Activated effector memory CD4-positive, alpha-beta T cell treated with anti-CD3 and anti-CD28 coated beads, Interleukin-2, amount 50 U/mL, for 16 hours (primary cell): ENCODE results near the gene RSPRY1.
A peak's percentile ranks its signal among the peaks of the same experiment; 100 is the strongest.
"Not testable (repeated sequence)": the region's sequence is repeated elsewhere in the genome, so short reads cannot be mapped to it uniquely, and the experiment has no call there.

ENCODE experiments used
- DNase-seq: peaks from one replicate; pipeline ENCODE4 v3.0.0-alpha.2; 2020

RSPRY1 gene

GRCh38 chr16:57273826-57274225 is 87.7 kb downstream of the RSPRY1 start:
- DNase-seq, result no peak

GRCh38 chr16:57275946-57276345 is 89.8 kb downstream of the RSPRY1 start:
- DNase-seq, result not testable (repeated sequence)

- no peak for DNase-seq
Observed at GRCh38 chr16:57276596-57276995, 90.5 kb downstream of the RSPRY1 start.

- DNase-seq, result peak; percentile 79
Observed at GRCh38 chr16:57277586-57277985, 91.5 kb downstream of the RSPRY1 start.

DNA sequence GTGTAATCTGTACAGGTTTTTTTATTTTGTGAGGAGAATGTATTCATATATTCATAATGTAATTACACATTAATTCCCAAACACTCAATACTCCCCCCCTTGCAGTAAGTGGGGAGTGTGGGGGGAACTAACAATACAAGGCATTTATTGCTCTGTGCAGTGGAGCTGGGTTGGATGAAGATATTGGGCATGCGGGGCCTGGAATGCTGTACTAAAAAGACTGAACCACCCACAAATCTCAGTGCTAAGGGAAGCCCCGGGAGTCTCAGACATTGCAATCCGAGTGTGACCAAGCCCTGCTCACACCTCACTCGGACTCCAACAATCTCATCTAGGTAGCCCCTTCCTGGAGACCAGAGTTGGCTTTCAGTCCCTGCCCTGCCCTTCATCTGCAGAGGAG is 92.4 kb downstream of the RSPRY1 start:
- no peak for DNase-seq

DNA sequence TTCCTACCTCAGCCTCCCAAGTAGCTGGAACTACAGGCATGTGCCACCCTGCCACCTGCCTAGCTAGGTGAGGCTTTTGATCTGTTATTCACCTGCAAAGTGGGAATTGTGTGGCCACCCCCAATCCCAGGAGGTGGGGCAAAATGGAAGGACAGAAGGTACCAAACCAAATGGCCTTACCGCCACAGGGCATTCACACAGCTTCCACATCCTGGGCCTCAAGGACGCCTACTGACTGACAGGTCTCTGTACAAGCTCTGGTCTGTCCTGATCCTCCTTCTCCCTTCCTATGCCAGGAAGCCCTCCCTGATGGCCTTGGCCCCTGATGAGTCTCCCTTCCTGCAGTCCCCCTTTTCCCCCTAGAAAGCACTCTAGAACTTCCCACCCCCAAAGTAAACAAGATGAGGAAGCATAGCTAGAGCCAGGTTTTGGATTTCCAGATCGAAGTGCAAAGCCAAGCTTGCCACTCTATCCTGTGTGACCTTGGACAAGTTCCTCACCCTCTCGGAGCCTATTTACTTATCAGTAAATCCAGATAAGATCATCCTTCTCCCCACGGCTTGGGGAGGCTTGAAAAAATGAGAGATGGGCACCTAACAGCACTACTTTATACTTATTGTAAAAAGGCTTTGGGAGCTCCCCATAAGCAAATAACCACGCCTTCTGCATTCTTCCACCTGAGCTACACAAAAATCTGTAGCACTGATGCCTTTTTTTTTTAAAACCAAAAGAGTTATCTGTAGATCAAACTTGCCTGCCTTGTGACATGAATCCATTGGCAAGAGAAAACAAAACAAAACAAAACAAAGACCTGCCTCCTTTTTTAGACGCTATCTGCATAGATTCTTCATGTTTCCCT is 93.9 kb downstream of the RSPRY1 start:
- DNase-seq, result no peak

- DNase-seq, result no peak
Observed at GRCh38 chr16:57281791-57282190, 95.7 kb downstream of the RSPRY1 start.

DNA sequence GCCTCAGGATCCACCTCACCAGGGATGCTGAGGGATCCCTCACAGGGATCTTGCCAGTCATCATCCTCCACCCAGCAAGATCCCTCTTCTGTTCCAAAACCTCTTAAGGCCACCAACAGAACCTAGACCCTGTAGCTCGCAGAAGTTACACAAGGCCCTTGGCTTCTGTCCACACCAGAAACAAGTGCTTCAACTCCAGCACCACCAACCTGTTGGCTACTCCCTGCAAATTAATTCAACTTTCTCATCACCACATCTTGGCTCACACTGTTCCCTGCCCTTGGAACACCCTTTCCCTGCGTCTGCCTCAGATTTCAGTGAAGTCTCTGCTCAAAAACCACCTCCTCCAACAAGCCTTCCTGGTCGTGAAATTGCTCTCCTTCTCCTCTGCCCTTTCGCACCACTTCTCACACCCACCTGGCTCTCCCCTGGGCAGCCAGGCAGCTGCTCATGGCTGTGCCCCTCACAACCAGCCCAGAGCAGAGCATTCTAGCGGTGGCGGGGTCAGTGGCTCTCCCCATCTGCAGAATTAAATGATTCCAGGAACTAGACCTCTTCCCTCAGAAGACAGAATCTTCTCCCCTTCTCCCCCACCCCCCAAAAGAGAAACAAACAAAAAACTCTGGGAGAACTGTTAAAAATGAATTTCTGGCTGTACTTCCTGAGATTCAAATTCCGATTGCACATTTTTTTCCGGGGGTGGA is 96.5 kb downstream of the RSPRY1 start:
- no peak for DNase-seq

DNA sequence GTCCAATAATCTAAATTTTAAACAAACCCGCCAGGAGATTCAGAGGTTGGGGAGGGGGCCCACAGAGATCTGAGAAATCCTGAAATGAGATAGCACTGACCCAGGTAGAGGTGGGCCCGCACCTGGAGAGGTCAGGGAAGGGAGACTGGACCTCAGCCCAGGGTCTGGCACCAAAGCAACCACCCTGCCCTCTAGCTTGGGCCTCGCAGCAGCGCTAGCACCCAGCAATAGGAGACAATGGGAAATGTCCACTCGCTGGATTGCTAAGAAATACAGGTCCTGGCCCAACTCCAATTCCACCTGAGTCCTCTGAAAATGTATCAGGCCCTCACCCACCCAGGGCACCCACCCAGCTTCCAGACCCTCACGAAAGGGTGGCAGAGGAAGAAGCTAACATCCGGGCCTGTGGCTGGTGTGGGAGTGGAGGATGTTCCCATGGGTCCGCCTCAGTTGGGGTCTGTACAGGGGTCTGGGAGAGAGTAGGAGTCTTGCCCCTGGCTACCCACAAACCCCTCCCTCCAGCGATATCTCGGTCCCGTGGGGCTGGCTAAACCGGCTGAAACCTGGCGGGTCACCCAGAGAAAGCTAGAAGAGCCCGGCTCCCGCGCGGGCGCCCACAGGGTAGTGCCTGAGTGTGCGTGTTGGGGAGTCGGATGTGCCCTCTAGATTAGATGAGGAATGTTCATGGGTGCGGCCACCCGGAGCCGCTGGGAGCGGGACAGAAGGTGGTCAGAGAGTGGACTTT is 97.3 kb downstream of the RSPRY1 start:
- DNase-seq, result no peak

- no peak for DNase-seq
Observed at GRCh38 chr16:57283959-57284208, 97.8 kb downstream of the RSPRY1 start.

GRCh38 chr16:57284209-57284951 is 98.3 kb downstream of the RSPRY1 start, which contains the start of gene PLLP:
TSS of gene PLLP (minus strand) at chr16:57284672. CDS start at chr16:57284540, 132 bp downstream.
- DNase-seq, result peak; percentile 77

- DNase-seq, result no peak
Observed at GRCh38 chr16:57284952-57285363, 98.8 kb downstream of the RSPRY1 start.

GRCh38 chr16:57285379-57285778 is 99.2 kb downstream of the RSPRY1 start:
- DNase-seq, result no peak

GRCh38 chr16:57289391-57290257 is 103.5 kb downstream of the RSPRY1 start:
- DNase-seq, result no peak
